ENCODE data around the gene TM4SF18.

DNA sequence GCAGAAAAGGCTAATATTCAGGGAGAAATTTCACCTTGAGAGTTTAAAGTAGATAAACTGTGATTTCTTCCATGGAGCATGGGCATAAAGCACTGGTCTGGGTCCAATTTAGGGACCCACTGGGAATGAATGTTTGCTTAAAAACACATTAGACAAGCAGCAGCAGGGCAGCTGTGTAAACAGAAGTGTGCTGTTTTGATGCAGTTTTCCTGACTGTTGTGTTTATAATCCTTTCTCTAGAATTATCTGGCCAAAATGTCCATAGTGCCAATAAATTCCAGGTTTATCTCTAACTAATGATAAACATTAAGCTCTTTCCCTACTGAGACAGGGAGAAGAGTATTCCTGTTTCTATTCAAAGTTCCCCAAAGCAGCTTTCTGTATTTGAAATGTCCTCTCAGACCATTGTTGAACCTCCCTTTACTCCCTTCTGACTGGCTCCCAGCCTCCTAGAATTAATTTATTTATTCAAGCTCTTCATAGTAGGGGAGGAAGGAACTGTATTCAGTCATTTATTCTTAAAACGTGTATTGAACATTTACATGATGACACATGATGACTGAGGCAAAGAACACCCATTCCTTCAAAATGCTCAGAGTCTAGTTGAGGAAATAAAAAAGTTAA lies 7.0 kb upstream of the TM4SF18 start:
- TF ChIP-seq, protein P1, sequence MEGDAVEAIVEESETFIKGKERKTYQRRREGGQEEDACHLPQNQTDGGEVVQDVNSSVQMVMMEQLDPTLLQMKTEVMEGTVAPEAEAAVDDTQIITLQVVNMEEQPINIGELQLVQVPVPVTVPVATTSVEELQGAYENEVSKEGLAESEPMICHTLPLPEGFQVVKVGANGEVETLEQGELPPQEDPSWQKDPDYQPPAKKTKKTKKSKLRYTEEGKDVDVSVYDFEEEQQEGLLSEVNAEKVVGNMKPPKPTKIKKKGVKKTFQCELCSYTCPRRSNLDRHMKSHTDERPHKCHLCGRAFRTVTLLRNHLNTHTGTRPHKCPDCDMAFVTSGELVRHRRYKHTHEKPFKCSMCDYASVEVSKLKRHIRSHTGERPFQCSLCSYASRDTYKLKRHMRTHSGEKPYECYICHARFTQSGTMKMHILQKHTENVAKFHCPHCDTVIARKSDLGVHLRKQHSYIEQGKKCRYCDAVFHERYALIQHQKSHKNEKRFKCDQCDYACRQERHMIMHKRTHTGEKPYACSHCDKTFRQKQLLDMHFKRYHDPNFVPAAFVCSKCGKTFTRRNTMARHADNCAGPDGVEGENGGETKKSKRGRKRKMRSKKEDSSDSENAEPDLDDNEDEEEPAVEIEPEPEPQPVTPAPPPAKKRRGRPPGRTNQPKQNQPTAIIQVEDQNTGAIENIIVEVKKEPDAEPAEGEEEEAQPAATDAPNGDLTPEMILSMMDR (IDR thresholded peaks at IDR 0.05): no peak
- TF ChIP-seq POLR2A (IDR thresholded peaks at IDR 0.05): no peak
- TF ChIP-seq EP300 (IDR thresholded peaks at IDR 0.05): no peak
